Peyer's patch (tissue), 4 donors: ENCODE measurements around the gene GARIN5A. TPM values are rescaled to one million over a fixed set of nuclear protein-coding genes. Genes with fewer than 3 reads are reported as not detected.
A peak's percentile ranks its signal among the peaks of the same experiment; 100 is the strongest.

Experiments used
- DNase-seq, 3 donors: peaks; one replicate each; pipeline ENCODE4 v3.0.0-alpha.2; 2017 to 2019
- H3K27ac ChIP-seq, 4 donors: fragments of 200-600 bp; sonication (generic); one replicate each; pipeline ENCODE4 v1.5.1; 2016 to 2019
- H3K27me3 ChIP-seq, 2 donors: fragments of 200-600 bp; sonication (generic); one replicate each; pipeline ENCODE4 v1.5.1; 2019
- H3K36me3 ChIP-seq, 3 donors: fragments of 200-600 bp; sonication (generic); one replicate each; pipeline ENCODE4 v1.5.1; 2016 to 2019
- H3K4me1 ChIP-seq, 4 donors: fragments of 200-600 bp; sonication (generic); one replicate each; pipeline ENCODE4 v1.5.1; 2016 to 2019
- H3K4me3 ChIP-seq, 4 donors: fragments of 200-600 bp; sonication (generic); 1 replicate in 3 of 4; 2 replicates in 1 of 4; pipeline ENCODE4 v1.5.1; 2016 to 2019; ENCODE audit warnings: mild to moderate bottlenecking in 1 of 4
- H3K9me3 ChIP-seq, 4 donors: fragments of 200-600 bp; sonication (generic); one replicate each; pipeline ENCODE4 v1.5.1; 2016 to 2019; ENCODE audit warnings: mild to moderate bottlenecking in 1 of 4
- CTCF ChIP-seq, 6 experiments: fragments of 450-650 bp in 4 of 6; fragments of 200-600 bp in 2 of 6; sonication (generic) in 1 of 6; IDR thresholded peaks; one replicate each; pipeline ENCODE4 v1.5.1; 2017 to 2019; ENCODE audit warnings: antibody characterized with exemption in 6 of 6, mild to moderate bottlenecking in 3 of 6, moderate library complexity in 1 of 6
- POLR2A ChIP-seq, 2 donors: fragments of 450-650 bp; IDR thresholded peaks; one replicate each; pipeline ENCODE4 v1.5.1; 2017; ENCODE audit warnings: antibody characterized with exemption in 2 of 2, mild to moderate bottlenecking in 2 of 2, moderate library complexity in 2 of 2
- total RNA-seq, 4 donors: library from RNA; depleted of rRNA; stranded (reverse); fragments of >200 nt; gene quantifications; one replicate each; pipeline ENCODE4 v1.1.0, GENCODE V29; 2016

GARIN5A gene
- total RNA-seq, 4 donors from 2014 or later: 2.0 to 2.5 TPM; not detected in 2

DNA sequence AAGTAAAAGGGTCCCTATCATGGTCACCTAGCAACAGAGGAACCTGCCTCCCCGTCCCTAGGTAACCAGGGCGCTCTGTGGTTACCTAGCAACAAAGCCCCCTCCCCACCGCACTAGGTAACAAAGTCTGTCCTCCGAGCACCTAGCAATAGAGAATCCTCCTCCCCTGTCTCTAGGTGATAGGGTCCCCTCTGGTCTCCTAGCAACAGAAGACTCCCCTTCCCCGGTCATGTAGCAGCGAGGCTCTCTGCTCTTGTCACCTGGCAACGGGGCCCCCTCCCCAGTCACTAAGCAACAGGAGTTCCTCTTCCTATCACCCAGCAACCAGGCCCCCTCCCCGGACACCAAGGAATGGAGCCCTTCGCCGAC is 34.0 kb upstream of the GARIN5A start:
- H3K27me3 ChIP-seq: no peaks in the 10 kb centered on the region
- peak overlapping the region; percentile 47 to 91 (median 72) for H3K4me3 ChIP-seq
- DNase-seq: no peak
- no peaks in the 10 kb centered on the region for H3K36me3 ChIP-seq
- no peaks in the 10 kb centered on the region for H3K9me3 ChIP-seq
- TF ChIP-seq POLR2A (IDR thresholded peaks at IDR 0.05) (peak in 1 of 2 donors; percentile 65), CTCF (IDR thresholded peaks at IDR 0.05) (no peak)
- peaks cover 0 to 8% (median 3%) of the 10 kb centered on the region in 4 donors for H3K4me1 ChIP-seq
- H3K27ac ChIP-seq: peak overlapping the region; percentile 66 to 81 (median 76)

- Histone ChIP-seq H3K36me3 (no peaks in the 10 kb centered on the region), H3K9me3 (no peaks in the 10 kb centered on the region), H3K27ac (peak overlapping the region in 3 of 4 donors; percentile 66 to 81 (median 74)), H3K27me3 (no peaks in the 10 kb centered on the region), H3K4me3 (peak overlapping the region; percentile 47 to 91 (median 72)), H3K4me1 (peaks cover 0 to 8% (median 3%) of the 10 kb centered on the region in 4 donors)
- peak in 1 of 3 donors; percentile 51 for DNase-seq
- TF ChIP-seq CTCF (IDR thresholded peaks at IDR 0.05): no peak
- no peak for TF ChIP-seq POLR2A (IDR thresholded peaks at IDR 0.05)
Measured at GRCh38 chr19:50510121-50510670, 33.5 kb upstream of the GARIN5A start.

GRCh38 chr19:50509366-50509765 is 32.7 kb upstream of the GARIN5A start:
- no peaks in the 10 kb centered on the region for H3K9me3 ChIP-seq
- H3K4me1 ChIP-seq: peaks cover 0 to 8% (median 3%) of the 10 kb centered on the region in 4 donors
- H3K27me3 ChIP-seq: no peaks in the 10 kb centered on the region
- H3K36me3 ChIP-seq: no peaks in the 10 kb centered on the region
- peak in 1 of 3 donors; percentile 43 for DNase-seq
- H3K4me3 ChIP-seq: no peak overlapping the region
- H3K27ac ChIP-seq: no peak overlapping the region
- TF ChIP-seq CTCF (IDR thresholded peaks at IDR 0.05) (no peak), POLR2A (IDR thresholded peaks at IDR 0.05) (no peak)

GRCh38 chr19:50508843-50509190 is 32.2 kb upstream of the GARIN5A start:
- H3K4me3 ChIP-seq: no peak overlapping the region
- H3K27me3 ChIP-seq: no peaks in the 10 kb centered on the region
- no peaks in the 10 kb centered on the region for H3K36me3 ChIP-seq
- peak in 1 of 3 donors; percentile 42 for DNase-seq
- TF ChIP-seq POLR2A (IDR thresholded peaks at IDR 0.05): no peak
- TF ChIP-seq CTCF (IDR thresholded peaks at IDR 0.05): no peak
- H3K27ac ChIP-seq: no peak overlapping the region
- H3K9me3 ChIP-seq: no peaks in the 10 kb centered on the region
- H3K4me1 ChIP-seq: peaks cover 0 to 8% (median 3%) of the 10 kb centered on the region in 4 donors

DNA sequence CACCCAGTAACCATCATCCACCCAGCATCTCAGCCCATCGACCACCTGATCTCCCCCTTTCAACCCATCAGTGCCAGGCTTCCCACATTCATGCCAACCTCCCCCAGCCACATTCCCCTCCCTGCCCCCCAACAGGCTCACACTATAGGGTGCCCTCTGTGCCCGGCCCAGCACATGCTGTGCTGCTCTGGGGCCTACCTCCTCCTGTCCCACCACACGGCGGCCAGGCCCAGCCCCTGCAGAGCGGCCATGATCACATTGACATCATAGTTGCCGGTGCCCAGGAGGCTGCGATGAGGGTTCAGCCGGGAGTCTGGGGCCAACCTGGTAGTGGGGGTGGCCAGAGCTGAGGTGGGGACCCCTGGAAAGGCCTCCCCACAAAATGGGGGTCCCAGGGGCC is 30.7 kb upstream of the GARIN5A start:
- H3K4me1 ChIP-seq: peaks cover 0 to 8% (median 3%) of the 10 kb centered on the region in 4 donors
- H3K27me3 ChIP-seq: no peaks in the 10 kb centered on the region
- H3K27ac ChIP-seq: no peak overlapping the region
- DNase-seq: no peak
- no peak overlapping the region for H3K4me3 ChIP-seq
- no peak for TF ChIP-seq POLR2A (IDR thresholded peaks at IDR 0.05)
- no peak for TF ChIP-seq CTCF (IDR thresholded peaks at IDR 0.05)
- no peaks in the 10 kb centered on the region for H3K36me3 ChIP-seq
- H3K9me3 ChIP-seq: no peaks in the 10 kb centered on the region

DNA sequence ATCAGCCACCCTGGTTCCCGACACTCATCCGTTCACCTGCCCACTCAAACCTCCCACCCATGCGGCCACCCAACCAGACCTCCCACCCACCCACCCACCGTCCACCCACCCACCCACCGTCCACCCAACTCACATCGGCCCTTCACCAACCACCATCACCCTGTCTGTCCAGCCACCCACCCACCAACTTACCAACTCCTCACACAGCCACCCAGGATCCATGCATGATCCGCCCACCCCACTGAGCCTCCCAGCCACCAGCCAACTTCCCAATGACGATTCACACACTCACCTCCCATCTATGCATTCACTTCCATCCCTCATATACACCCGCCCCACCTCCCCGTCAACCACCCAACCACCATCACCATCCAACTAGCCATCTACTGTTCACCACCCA is 30.1 kb upstream of the GARIN5A start:
- no peak for TF ChIP-seq POLR2A (IDR thresholded peaks at IDR 0.05)
- no peak for TF ChIP-seq CTCF (IDR thresholded peaks at IDR 0.05)
- peak in 1 of 3 donors; percentile 20 for DNase-seq
- no peak overlapping the region for H3K27ac ChIP-seq
- H3K4me3 ChIP-seq: no peak overlapping the region
- no peaks in the 10 kb centered on the region for H3K9me3 ChIP-seq
- H3K4me1 ChIP-seq: peaks cover 0 to 8% (median 3%) of the 10 kb centered on the region in 4 donors
- H3K27me3 ChIP-seq: no peaks in the 10 kb centered on the region
- H3K36me3 ChIP-seq: no peaks in the 10 kb centered on the region
